Measurements from ENCODE around the gene HOXC10.

HOXC10 gene

DNA sequence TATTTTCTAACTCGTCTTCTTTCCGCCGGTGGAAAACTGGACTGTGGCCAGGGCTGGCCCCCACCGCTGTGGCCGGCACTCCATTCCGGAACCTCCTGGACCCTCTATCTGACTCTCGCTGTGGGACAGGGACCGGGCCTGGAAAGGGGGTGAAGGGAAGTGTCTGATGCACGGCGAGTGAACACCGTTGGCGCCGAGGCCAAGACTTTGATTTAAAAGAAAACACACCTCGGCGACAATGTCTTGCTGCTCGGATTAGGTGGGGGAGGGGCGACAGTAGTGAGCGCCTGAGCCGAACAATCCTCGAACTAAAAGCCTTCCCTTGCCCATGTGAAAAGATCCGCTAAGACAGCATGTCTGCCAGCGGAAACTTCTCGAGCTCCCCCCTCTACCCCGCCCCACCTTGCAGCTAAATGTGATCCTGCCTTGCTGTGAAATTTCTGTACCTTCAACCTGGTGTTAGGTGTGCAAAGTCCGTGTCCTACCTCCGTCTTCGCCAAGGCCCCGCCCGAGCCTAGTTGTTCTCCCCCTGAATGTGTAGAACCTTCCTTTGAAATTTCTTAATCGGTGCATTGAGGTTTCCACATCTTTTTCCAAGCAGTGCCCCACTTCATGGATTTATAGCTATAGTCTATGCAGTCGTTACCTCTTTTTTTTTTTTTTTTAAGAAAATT is 9.3 kb upstream of the HOXC10 start:
- H3K4me3 ChIP-seq (ENCODE audit: low read depth, low read length) = no peak overlapping the region

DNA sequence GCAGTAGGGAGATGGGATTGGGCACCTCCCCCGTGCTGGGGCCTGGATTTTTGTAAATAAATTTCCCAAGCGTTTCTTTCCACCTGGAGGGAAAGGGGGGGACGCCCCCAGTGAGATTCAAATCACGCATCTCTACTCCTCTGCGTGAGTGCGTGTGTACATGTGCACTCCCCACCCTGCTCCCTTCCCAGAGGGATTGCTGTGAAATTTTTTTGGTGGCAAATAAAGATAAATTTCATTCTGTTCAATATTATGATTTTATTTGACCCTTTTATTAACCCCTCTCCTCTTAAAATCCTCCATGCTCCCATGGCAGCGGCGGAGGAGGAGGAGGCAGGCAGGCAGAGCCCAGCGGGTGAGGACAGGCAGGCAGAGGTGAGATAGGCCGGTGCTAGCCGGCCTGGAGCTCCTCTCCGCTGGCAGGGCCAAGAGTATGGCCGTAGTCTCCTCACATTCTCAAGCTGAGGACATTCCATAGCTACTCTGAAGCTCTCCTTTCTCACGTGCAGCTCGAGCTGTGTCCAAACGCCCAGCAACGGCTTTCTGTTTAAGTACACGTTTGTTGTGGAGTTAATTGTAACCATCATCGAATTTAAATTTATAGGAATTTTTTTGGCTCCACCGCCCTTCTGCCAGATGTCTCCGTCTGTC is 8.6 kb upstream of the HOXC10 start:
- H3K4me3 ChIP-seq (ENCODE audit: low read depth, low read length) = no peak overlapping the region

DNA sequence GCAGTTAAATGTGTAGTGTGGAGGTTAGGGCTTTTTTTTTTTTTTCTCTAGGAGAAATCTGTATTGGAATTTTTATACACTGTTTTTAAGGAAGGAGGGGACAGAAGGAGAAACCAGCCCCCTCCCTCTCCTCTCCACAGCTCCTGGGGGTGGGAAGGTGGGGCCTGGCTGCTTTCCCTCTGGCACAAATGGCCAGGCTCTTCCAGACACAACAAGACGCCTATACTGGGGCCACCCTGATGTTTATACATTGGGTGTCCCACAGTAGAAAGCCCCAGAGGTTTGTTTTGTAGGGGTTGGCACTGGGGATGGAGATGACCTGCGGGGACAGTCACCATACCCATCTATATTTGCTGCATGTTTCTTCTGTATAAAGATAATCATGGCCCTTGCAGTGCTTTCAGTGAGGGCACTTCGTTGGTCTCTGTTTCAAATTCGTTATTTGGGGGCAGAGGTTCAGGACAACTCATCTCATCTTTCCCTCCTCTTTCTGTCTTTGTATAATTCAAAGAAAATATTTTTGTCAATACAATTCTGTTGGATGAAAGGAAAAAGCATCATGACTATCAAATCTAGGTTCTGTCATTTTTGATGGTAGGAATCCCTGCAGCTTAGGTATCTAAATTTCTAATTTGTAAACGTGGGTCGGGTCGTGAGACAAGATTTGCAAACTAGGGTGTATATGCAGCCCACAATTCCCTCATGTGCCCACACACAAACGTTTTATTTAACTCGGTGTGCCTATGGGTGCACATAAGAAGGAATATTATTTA is 7.9 kb upstream of the HOXC10 start:
- no peak overlapping the region for H3K4me3 ChIP-seq (ENCODE audit: low read depth, low read length)

DNA sequence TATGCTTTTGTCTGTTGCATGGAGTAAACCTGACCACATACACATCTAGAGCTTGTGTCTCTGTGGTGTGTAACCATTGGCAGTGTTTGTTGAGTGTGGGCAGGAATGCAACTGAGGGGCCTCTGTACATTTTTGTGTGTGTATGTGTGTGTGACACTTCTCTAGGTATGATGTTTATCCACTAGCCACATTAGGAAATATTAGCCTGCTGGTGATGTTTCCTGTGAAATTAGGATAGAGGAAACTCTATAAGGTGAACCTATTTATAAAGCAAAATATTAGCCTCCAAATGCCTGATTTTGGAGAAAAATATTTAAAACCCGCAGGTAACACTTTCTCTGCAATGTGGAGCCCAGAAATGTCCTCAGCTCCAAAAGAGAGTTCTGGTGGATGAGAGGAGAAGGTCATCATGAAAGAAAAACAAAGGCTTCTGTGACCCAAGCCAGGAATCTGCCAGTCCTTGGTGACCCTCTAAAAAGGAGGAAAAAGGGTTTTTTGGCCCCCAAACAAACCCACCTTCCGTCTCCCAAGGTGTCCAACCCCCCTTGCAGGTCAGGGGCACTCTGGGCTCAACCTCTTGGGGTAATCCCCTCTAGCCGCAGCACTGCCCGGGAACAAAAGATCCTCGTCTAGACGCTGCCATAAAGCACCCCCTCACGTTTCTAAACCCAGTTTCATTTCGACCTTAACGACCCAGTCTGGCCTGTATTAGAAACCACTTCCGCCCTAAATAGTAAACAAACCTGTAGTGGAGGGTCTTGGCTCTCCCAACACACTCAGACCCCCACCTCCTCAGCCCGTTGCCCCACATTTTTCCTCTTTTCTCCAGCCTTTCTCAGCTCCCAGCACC is 7.1 kb upstream of the HOXC10 start:
- H3K4me3 ChIP-seq (ENCODE audit: low read depth, low read length) = no peak overlapping the region

DNA sequence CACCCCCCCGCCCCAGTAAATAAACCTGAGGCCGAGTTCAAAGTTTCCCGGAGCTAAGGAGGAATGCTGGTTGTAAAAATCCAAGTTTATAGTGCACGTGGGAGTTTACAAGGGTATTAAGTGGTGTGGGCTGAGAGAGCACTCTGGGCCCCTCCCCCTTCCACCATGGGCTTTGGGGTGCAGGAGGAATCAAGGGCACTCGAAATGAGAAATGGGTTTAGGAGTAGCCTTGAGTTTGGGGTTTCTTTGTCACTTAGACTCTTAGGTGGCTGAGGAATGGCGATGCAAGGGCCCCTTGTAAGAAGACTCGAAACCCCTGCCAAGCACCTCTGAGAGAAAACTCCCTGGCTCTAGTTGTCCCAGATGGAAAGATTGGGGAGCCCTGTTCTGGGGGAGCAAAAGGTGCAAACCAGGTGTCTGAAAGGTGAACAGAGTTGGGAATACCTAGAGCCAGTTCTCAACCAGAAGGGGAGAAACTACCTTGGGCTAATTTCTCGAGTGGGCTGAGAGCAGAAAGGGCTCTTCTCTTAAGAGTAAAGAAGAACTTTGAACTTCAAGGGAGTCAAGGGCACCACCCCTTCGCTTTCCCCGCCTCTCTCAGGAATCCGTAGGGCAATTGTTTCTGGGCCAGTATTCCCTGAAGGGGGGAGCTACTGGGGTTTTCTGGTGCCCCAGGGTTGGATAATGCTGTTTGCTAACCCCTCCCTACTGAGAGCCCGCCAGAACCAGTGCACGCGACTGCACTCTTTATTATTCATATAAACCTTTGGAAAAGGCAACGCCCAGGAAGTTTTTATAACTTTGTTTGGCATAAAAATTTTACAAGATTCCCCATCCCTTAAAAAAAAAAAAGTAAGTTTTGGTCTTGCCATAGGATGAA is 6.2 kb upstream of the HOXC10 start:
- no peak overlapping the region for H3K4me3 ChIP-seq (ENCODE audit: low read depth, low read length)

DNA sequence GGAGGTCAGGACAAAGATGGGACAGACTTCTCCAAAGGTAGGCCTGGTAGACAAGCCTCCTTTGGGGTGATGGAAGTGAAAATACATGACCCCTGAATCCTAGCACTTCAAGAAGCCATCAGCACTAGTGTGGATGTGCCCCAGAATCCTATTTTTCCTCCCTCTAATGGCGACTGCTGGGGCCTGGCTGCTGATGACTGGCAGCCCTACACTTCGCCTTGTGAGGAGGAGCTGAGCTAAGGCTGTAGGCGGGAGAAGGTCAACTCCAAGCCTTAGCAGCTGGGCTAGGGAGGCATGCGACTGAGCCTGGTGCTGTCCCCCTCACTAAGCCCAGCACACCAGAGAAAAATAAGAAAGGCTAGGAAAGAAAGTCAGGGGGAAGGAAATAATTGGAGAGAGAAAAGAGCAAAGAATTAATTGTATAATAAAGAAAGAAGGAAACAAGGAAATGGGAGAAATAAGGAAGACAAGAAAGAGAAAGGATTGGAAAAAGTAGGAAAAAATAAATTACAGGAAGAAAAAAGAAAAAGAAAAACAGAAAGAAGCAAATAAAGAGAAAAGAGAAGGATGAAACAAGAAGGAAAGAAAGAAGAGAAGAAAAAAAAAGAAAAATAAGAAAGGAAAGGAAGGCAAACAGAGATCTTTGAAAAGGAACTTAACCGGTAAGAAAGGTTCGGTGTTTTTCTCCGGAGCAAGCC is 4.7 kb upstream of the HOXC10 start:
- H3K4me3 ChIP-seq (ENCODE audit: low read depth, low read length) = no peak overlapping the region

DNA sequence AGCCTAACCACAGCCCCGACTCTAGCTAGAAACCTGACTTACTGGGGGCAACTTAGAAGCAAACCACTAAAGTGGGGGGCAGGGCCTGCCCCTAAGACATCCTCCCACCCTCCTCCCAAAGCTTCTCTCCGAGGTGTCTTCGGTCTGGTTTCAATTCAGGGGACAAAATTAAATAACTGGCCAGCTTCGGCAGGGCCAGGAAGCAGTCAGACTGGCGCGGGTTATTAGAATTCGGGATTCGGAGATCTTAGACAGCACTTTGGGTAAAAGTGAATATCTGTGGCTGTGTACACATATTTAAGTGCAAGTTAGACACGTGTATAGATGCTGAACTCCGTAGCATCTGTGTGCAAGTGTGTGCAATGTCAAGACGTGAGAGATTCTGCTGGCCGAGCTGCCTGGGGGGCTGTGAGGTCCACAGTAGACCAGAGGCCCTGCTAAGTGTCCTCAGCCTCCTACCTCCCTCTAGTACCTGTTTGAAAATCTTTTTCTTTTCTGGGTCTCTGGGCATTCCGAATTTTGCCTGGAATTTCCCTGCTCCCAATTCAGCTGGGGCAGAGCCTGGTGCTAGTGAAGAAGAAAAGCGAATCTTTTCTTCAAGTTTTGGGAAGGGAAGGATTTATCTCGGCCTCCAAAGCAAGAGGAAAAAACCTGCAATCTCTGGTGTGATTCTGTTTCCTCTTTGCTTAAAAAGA is 4.0 kb upstream of the HOXC10 start:
- H3K4me3 ChIP-seq (ENCODE audit: low read depth, low read length) = no peak overlapping the region

DNA sequence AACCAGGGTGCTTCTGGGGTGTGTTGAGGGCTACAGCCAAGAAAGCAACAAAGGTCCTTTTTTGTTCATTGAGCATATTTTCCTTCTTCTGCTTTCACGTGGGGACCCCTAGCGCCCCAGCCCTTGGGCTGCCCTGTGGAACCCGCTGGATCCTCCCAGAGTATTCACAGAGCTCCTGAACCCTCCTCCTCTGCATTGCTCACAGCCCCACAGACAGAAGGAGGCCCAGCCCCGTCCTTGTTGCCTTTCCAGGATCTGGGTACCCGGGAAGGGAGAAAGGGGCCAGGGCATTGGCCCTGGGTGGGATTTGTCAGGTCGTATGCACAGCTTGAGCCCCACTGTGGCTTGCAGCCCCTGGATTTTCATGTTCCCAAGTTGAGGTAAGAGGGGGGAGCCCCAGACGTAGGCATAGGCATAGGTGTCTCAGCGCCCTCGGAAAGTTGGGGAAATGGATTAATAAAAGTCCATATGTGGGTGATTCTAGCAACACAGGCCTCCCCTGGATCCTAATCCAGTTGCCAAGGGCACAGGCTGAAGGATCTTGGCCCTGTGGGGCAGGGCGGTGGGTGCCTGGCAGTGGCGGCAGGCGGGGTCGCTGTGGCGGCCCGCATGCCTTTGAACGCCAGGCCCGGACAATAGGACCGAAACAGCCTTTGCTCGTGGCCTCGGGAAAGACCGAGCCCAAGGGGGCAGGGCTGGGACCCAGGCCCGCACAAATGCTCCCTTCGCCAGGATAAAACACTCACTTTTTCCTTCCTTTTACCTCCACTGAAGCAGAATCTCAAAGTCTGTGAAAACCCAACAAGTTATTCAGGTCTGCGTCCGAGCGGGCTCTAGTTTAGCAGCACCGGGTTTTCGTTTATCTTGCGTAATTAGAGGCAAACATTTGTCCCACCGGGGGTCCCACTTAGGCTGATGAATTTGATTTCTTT is 3.0 kb upstream of the HOXC10 start:
- H3K4me3 ChIP-seq (ENCODE audit: low read depth, low read length) = no peak overlapping the region

DNA sequence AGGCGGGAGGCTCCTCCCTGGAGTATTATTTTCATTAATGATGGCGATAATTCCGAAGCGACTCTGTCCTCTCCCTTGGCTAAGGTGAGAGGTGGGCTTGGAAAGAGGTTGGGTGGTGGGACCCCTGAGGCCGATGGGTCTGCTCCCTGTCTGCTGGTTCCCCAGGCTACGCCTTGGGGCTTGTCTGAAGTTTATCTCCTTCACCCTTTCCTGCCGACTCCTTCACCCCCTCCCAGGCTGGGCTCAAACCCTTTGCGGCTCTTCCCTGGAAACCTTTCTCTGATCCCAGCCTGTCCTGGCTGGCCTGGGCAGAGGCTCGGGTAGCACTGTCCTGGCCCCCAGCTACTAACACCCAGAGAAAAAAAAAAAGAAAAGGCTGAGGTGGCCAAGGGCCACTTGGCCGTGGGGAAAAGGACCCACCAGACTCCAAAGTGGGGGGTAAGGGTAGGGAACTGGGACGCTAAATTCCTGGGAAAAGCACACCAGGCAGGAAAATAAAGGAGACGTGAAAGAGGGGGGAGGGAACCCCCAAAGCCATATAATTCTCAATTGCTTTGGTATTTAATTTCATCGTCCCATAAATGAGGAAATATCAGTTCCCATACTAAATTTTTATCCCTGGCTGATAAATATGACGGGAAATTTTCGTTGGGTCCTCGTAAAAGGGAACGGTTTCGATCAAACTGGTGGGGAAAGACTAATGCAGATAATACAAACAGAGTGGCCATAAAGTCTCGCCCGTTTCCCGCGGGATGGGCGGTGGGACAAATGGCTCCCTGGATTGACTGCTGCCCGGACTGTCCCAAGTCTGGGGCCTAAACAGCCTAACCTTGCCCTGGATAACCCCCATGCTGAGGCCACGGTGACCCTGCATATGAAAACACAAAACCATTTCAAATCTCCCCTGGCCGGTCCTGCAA is 2.0 kb upstream of the HOXC10 start:
- H3K4me3 ChIP-seq (ENCODE audit: low read depth, low read length) = no peak overlapping the region

DNA sequence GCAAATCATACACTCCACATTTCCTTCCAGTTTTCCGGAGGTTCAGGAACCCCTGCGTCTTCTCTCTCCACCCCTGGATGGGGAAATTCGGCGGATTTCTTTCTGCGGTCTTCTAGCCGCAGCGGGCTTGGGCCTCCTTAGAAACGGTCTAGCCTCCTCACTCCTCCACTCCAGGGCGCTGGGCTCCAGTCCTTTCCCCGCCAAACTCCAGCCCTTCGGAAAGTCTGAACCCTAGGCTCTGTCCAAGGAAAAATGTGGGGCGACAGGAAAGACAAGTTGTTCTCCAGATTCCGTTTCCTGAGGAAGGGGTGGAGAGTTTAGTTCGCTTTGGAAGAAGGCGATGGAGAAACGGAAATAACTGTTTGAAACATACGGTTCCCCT is 1.4 kb upstream of the HOXC10 start:
- H3K4me3 ChIP-seq (ENCODE audit: low read depth, low read length) = no peak overlapping the region

DNA sequence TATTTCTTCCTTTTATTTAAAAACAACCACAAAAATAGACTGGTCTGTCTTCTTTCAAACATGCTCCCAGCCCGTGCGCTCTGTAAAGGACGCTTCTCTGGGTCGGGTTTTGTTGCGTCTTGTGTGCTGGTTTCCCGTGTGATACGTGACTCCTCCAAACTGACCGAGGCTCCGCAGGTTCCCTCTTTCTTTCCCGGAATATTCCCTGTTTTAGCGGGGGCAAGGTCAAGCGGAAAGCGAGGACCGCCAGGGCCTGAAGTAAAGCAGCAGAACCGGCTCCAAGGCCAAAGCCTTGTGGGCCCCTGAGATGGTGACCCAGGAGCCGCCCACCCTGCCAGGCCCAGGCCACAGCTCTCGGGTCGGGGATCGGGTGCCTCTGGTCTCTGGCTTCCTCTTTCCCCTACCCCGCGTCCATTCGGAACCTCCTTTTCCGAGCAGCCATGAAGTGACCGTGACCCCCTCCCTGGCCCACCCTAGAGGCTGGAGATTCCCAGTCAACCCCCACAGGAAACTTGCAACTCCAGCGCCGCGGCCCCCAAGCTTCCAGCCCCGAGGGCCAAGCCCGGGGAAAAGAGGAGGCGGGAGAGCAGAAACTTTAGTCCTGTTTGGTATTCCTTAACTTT is 885 bp upstream of the HOXC10 start:
- H3K4me3 ChIP-seq (ENCODE audit: low read depth, low read length) = no peak overlapping the region

DNA sequence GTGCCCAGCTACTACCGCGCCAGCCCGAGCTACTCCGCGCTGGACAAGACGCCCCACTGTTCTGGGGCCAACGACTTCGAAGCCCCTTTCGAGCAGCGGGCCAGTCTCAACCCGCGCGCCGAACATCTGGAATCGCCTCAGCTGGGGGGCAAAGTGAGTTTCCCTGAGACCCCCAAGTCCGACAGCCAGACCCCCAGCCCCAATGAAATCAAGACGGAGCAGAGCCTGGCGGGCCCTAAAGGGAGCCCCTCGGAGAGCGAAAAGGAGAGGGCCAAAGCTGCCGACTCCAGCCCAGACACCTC is 697 bp downstream of the HOXC10 start:
- no peak overlapping the region for H3K4me3 ChIP-seq (ENCODE audit: low read depth, low read length)

DNA sequence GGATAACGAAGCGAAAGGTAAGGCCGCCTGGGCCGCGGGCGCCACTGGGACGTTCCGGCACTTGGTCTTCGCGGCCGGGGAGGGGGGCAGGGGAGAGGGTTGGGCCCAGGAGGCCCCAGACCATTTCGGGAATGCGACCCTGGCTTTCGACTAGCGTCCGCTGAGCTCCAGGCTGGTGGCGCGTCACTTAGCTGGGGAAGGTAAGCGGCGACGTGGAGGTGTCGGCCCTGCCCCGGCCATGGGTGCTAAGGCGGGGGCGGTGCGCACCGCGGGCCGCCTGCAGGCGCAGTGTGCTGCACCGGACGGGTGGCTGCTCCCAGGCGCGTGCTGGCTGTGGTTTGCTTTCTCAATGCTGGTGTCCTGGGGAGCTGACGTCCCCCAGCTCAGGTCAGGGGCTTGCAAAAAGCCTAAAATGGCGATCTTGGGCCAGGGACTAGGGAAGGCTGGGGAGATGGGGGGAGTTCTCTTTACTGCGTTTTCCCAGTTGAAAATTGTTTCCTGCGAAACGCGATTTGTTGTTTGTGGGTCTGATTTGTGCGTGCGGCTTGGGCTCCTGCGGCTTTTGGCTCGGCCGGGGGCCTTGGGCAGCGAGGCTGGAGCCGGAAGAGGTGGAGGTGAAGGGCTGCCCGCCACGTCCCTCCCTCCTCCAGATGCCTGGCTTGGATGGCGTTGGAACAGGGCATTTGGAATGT is 1.2 kb downstream of the HOXC10 start:
- no peak overlapping the region for H3K4me3 ChIP-seq (ENCODE audit: low read depth, low read length)

DNA sequence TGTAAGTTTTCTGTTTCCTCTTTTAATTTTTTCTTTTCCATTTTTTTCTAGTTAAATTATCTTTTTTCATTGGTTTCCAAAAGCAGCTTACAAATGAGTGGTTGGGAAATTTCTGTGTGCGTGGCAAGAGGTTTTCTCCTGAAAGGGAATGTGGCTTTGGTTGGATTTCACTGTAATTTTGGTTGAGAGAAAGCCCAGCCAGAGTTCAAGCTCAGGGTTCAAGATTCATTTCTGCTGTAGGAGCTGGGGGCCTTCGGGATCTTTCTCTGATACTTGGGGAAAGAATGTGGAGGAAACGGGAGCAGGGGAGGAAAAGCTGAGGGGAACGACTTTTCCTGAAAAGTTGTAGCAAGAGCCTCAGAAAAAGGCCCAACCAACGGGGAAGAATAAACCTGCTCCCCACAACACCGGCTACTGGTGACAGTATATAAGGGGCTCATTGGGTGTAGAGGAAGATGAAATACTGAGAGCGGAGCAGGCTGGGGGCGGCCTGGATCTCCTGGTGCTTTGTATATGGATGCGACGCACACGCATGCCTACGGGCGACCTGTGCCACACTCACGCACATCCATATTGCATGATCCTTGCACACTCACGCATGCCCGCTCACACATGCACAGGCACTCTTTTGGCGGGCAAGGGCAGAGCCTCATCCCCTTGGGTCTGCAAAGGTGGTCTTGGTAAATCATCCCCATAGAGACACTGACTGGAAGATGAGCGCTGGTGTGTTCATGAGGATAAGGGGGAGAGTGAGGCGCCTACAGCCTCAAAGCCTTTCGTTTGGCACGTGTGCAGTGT is 1.9 kb downstream of the HOXC10 start:
- H3K4me3 ChIP-seq (ENCODE audit: low read depth, low read length) = no peak overlapping the region

DNA sequence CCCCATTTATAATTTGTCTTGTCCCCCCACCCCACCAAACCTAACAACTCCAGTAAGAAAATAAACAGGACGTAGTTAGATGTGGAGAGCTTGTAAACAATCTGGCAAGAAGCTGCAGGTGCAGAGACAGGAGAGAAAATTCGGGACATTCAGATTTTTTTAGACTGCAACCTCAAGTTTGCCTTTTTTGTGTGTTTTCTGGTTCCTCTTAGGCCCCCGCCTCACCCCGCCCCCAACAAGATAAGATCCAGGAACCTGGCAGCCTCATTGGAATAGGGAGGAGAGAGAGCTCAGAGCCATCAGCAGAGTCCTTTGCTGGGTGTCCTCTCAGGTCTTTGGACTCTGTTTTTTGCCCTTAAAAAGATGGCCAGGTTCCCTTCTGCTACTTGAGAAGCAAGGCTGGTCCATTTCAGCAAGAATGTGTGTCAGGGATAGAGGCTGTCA is 2.9 kb downstream of the HOXC10 start:
- H3K4me3 ChIP-seq (ENCODE audit: low read depth, low read length) = no peak overlapping the region

Measured in iPS-11a (cell line).